ENCODE data around the gene SLC16A9.

Gene SLC16A9

GRCh38 chr10:59719374-59719773 lies 9.7 kb upstream of the SLC16A9 start:
- no peak for DNase-seq (ENCODE audit: low read depth in 3 of 3, low spot score in 1 of 3)

- no peak for DNase-seq (ENCODE audit: low read depth in 3 of 3, low spot score in 1 of 3)
Measured at GRCh38 chr10:59718257-59718656, 8.6 kb upstream of the SLC16A9 start.

GRCh38 chr10:59713196-59713821 lies 3.7 kb upstream of the SLC16A9 start:
- DNase-seq (ENCODE audit: low read depth in 3 of 3, low spot score in 1 of 3), result no peak

DNA sequence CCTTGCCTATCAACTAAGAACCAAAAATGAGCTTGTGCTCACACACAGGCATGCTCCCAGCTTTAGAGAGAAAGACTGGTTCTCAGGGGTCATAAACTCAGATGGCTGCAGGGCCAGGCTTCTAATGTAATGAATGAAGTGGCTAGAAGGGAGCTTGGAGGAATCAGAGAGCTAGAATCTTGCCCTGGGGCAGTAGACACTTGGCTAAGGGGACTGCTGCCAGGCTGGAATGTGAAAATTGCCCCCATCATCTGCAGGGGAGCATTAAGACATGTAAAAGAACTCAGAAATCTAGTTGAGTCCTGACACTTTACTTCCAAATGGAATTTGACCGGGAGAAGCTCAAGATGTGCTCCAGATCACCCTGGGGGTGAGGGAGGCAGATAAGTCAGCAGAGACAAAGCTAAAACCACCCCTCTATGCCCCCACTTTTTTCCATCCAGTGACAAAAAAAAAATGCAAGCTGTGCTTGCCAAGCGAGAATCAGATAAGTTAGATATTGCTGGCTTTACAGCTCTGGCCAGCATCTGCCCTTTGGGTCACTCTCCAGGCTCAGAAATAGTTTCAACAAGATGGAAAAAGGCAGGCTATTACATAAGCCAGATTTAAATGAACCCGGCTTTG lies 2.3 kb upstream of the SLC16A9 start:
- no peak for DNase-seq (ENCODE audit: low read depth in 3 of 3, low spot score in 1 of 3)

- no peak for DNase-seq (ENCODE audit: low read depth in 3 of 3, low spot score in 1 of 3)
Measured at GRCh38 chr10:59708816-59709394, 745 bp downstream of the SLC16A9 start.

DNA sequence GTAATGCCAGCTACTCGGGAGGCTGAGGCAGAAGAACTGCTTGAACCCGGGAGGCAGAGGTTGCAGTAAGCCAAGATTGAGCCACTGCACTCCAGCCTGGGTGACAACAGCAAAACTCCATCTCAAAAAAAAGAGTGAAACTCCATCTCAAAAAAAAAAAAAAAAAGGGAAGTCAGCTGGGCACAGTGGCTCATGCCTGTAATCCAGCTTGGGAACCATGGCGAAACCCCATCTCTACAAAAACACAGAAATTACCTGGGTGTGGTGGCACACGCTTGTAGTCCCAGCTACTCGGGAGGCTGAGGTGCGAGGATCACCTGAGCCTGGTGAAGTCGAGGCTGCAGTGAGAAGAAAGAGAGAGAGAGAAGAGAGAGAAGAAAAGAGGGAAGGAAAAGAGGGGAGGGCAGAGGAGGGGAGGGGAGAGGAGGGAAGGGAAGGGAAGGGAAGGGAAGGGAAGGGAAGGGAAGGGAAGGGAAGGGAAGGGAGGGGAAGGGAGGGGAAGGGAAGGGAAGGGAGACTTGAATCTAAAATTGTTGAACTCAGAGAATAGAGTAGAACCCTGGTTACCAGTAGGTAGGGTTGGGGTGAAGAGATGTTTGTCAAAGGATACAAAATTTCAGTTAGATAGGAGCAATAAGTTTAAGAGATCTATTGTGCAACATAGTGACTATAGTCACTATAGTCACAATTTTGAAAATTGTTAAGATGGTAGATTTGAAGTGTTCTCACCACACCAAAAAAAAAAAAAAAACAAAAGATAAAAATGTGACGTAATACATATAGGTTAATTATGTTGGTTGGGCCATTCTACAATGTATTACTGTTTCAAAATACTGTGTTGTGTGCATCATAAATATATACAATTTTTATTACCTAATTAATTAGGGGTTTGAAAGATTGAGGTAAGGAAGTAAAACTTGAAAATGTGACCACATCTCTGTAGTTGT lies 2.5 kb downstream of the SLC16A9 start:
- no peak for DNase-seq (ENCODE audit: low read depth in 3 of 3, low spot score in 1 of 3)

DNA sequence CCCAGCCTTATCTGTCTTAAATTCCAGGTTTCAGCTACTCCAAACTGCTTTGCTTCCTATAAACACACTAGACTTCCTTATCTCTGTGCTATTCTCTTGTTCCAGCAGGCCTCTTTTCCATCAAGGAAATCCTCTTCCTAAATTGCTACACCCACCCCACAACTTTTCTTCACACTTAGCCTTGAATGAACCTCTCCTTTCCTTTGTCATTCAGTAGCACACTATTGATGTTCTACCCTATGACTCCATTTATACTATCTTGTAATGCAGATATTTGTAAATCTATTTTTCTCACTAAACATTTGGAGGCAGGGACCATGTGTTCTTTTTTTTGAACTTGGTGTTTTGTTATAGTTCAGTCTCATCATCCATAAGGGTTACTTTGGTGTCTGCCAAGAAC lies 3.7 kb downstream of the SLC16A9 start:
- DNase-seq (ENCODE audit: low read depth in 3 of 3, low spot score in 1 of 3), result no peak

DNA sequence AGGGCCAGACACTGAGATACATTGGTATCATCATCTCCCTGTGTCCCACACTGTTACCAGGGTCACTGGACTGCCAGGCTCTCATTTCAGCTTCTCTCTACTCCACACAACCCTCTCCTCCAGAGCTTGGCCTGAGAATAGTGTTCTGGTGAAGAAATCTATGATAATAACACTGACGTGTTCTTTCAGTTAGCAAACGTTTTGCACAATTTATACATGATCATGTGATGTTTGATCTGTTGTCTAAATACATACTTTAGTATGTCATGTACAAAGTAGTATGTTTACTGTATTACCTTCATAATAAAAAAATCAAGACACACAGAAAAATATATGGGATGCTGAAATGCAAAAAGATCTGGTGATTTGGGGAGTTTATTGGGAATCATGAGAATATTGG lies 5.0 kb downstream of the SLC16A9 start:
- no peak for DNase-seq (ENCODE audit: low read depth in 3 of 3, low spot score in 1 of 3)

GRCh38 chr10:59702347-59702746 lies 7.3 kb downstream of the SLC16A9 start:
- DNase-seq (ENCODE audit: low read depth in 3 of 3, low spot score in 1 of 3), result no peak

DNA sequence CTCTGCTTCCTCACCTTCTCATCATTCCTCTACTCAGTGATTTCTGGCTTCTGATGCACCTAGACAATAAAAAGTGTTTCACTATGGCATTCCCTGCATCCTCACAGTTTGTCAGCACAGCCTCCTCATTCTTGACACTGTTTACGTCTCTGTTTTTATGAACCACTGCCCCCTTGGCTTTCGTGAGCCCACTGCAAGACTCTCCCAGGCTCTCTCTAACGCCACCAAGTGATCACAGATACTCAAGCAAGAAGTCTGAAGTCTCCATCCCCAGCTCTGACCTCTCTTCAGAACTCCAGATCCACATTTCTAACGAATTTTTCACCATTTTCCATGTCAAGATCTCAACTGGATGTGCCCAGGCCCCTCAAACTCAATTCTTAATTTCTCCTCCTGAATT lies 8.9 kb downstream of the SLC16A9 start:
- DNase-seq (ENCODE audit: low read depth in 3 of 3, low spot score in 1 of 3), result no peak

GRCh38 chr10:59698326-59698725 lies 11.3 kb downstream of the SLC16A9 start:
- DNase-seq (ENCODE audit: low read depth in 3 of 3, low spot score in 1 of 3), result no peak

GRCh38 chr10:59695637-59696036 lies 14.0 kb downstream of the SLC16A9 start:
- DNase-seq (ENCODE audit: low read depth in 3 of 3, low spot score in 1 of 3), result no peak

GRCh38 chr10:59694936-59695335 lies 14.7 kb downstream of the SLC16A9 start:
- no peak for DNase-seq (ENCODE audit: low read depth in 3 of 3, low spot score in 1 of 3)

DNA sequence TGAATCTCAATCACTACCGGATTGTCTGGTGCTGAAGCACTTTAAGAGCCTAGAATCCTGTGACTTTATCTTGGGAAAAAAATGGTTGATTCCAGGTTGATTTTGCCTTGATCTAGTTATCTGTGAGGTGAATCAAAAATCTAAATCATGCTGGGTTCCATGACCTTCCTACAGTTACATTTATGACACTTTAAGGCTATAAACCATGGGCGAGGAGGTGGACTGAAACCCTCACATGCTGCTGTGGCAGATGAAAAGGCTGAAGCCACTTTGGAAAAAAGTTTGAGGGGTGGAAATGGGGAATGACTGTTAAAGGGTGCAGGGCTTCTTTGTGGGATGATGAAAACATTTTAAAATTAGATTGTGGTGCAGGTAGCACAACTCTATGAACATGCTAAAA lies 17.5 kb downstream of the SLC16A9 start:
- no peak for DNase-seq (ENCODE audit: low read depth in 3 of 3, low spot score in 1 of 3)

DNA sequence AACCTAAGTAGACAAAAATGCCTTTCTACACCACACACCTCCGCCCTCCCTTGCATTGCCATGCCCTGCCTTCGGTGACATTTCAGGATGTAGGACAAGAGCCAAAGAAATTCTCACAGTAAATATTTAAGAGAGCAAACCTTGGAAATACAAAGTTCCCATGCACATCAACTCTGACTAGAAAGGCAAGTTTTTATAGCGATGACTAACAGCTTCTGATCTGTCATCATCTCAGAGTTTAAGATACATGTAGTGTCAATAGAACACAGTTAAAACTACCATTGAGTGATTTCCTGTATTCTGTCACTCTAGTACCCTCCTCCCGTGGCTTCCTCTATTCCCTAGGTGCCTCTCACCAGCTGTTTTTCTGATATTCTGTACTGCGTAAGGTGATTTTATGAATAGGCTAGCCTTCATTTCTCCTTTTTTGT lies 20.7 kb downstream of the SLC16A9 start:
- no peak for DNase-seq (ENCODE audit: low read depth in 3 of 3, low spot score in 1 of 3)

DNA sequence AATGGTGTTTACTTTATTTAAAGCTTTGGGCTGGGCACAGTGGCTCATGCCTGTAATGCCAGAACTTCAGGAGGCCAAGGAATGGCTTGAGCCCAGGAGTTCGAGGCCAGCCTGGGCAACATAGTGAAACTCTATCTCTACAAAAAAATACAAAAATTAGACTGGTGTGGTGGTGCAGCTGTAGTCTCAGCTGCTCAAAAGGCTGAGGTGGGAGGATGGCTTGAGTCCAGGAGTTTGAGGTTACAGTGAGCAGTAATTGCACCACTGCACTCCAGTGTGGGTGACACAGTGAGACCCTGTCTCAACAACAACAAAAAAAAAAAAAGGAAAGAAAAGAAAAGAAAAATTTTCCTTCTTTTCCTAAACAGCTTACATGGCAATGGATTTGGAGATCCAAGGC lies 22.0 kb downstream of the SLC16A9 start:
- no peak for DNase-seq (ENCODE audit: low read depth in 3 of 3, low spot score in 1 of 3)

DNA sequence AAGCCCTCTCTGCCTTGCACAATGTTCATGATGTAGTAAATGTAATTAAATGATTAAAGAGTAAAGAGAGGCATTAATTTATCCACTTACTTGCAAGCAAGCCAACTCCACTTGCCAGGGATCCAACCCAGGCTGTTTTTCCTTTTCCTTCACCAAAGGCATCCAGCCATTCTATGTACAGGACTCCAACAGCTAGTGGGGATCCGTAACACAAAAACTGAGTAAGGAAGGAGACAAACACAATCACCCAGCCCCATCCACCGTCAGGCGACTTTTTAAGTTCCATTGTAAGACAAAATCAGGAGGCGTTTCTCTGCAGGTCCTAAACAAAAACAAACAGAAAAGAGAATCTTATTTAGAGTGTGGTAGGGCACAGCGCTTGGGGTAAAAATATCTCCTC lies 25.6 kb downstream of the SLC16A9 start:
- no peak for DNase-seq (ENCODE audit: low read depth in 3 of 3, low spot score in 1 of 3)

DNA sequence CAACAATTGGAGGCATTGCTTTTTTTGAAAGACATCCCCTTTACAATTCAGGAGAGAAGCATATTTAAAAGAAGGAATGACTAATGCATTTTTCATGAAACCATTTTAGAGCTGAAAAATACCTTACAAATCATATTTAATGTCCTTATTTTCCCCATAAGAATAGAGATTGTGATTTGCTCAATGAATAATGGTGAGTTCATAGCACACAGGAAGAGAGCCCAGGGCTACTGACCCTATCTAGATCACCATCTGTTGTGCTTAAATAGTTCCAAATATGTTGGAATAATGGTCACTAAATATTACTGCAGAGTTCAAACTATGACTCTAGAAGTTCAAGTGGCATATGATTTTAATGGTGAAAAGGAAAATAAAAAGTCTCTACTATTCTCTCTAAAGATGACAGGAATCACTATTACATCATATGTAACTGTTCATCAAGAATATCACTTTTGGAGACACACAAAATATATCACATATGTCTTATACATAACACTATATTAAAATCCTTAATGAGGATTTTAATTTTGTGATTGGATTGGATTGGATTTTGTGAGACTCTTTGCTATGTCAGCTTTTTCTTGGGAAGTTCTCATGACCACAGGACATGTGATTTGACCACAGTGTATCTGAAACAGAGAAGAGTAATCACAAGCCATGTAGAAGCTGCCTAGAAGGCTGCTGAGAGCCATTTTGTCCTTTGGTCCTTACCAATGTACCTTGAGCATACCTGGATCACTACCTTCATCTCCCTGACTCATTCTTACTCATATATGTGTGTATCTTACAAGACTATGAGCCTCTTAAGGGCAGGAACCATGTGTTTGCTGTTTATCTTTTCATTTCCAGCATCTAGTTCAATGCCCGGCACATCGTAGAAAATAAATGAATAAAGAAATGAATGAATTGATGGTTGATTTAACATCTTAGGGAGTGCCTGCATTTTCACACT lies 26.4 kb downstream of the SLC16A9 start:
- DNase-seq (ENCODE audit: low read depth in 3 of 3, low spot score in 1 of 3), result no peak

GRCh38 chr10:59680199-59680598 lies 29.5 kb downstream of the SLC16A9 start:
- DNase-seq (ENCODE audit: low read depth in 3 of 3, low spot score in 1 of 3), result no peak

- DNase-seq (ENCODE audit: low read depth in 3 of 3, low spot score in 1 of 3), result no peak
Measured at GRCh38 chr10:59678884-59679301, 30.8 kb downstream of the SLC16A9 start.
